K562 (cell line): Measurements from ENCODE around the gene KIAA1958. TPM values are rescaled to one million over a fixed set of nuclear protein-coding genes. Genes with fewer than 3 reads are reported as not detected.
A peak's percentile ranks its signal among the peaks of the same experiment; 100 is the strongest.

Experiments
- C11orf30 ChIP-seq: fragments of 450-650 bp; IDR thresholded peaks from 2 replicates; pipeline ENCODE4 v1.6.1; 2016; ENCODE audit warnings: low read depth, mild to moderate bottlenecking
- E2F3 ChIP-seq: fragments of 250-450 bp; sonication (Bioruptor Pico); IDR thresholded peaks from 2 replicates; pipeline ENCODE4 v1.4.0; 2020; ENCODE audit warnings: mild to moderate bottlenecking
- FOXK2 ChIP-seq, 2 experiments: fragments of 450-650 bp; IDR thresholded peaks in 1 of 2; conservative IDR thresholded peaks in 1 of 2; 2 replicates each; pipeline ENCODE4 v1.6.1; 2016; ENCODE audit warnings: low read depth in 2 of 2, mild to moderate bottlenecking in 1 of 2
- FOXP1 ChIP-seq: sonication (generic); formaldehyde crosslinking; IDR thresholded peaks from 2 replicates; pipeline ENCODE4 v1.8.0; 2022; ENCODE audit warnings: mild to moderate bottlenecking, missing genetic modification reagents
- GTF2F1 ChIP-seq: IDR thresholded peaks from 2 replicates; pipeline ENCODE4 v1.6.1; 2011; ENCODE audit warnings: low read depth, low read length, improper control_type of control experiment
- HIVEP1 ChIP-seq: fragments of 250-450 bp; sonication (Bioruptor Pico); IDR thresholded peaks from 2 replicates; pipeline ENCODE4 v1.4.0; 2020; ENCODE audit warnings: mild to moderate bottlenecking
- HLTF ChIP-seq: fragments of 450-650 bp; IDR thresholded peaks from 2 replicates; pipeline ENCODE4 v1.6.1; 2016
- MTA3 ChIP-seq: fragments of 450-650 bp; formaldehyde crosslinking; IDR thresholded peaks from 2 replicates; pipeline ENCODE4 v1.6.1; 2017; ENCODE audit warnings: mild to moderate bottlenecking, borderline replicate concordance
- PHF8 ChIP-seq: fragments of 200-600 bp; sonication (generic); IDR thresholded peaks from 2 replicates; pipeline ENCODE4 v1.6.1; 2012; ENCODE audit warnings: mixed run types, mild to moderate bottlenecking, inconsistent platforms, low read length, moderate library complexity, borderline replicate concordance
- RB1 ChIP-seq: fragments of 450-650 bp; IDR thresholded peaks from 2 replicates; pipeline ENCODE4 v1.6.1; 2017; ENCODE audit warnings: low read depth, mild to moderate bottlenecking
- SMARCC2 ChIP-seq: fragments of 450-650 bp; IDR thresholded peaks from 2 replicates; pipeline ENCODE4 v1.6.1; 2017; ENCODE audit warnings: antibody characterized with exemption, moderate library complexity, mild to moderate bottlenecking, low read depth
- SNIP1 ChIP-seq: fragments of 450-650 bp; IDR thresholded peaks from 2 replicates; pipeline ENCODE4 v1.7.1; 2017; ENCODE audit warnings: low read depth, mild to moderate bottlenecking
- ZFP30 ChIP-seq: fragments of 250-450 bp; sonication (Bioruptor Pico); IDR thresholded peaks from 2 replicates; pipeline ENCODE4 v1.8.0; 2022; ENCODE audit warnings: moderate library complexity, mild to moderate bottlenecking, inconsistent platforms, borderline replicate concordance
- ZNF124 ChIP-seq: sonication (generic); formaldehyde crosslinking; IDR thresholded peaks from 2 replicates; pipeline ENCODE4 v1.8.1; 2022; ENCODE audit warnings: missing genetic modification reagents
- ZNF133 ChIP-seq: fragments of 250-450 bp; sonication (Bioruptor Pico); IDR thresholded peaks from 2 replicates; pipeline ENCODE4 v1.4.0; 2020; ENCODE audit warnings: mild to moderate bottlenecking
- ZNF184 ChIP-seq: sonication (generic); formaldehyde crosslinking; IDR thresholded peaks from 2 replicates; pipeline ENCODE4 v1.5.0; 2020; ENCODE audit warnings: missing genetic modification reagents
- ZNF263 ChIP-seq: sonication (generic); formaldehyde crosslinking; IDR thresholded peaks from 2 replicates; pipeline ENCODE4 v1.8.0; 2022; ENCODE audit warnings: mild to moderate bottlenecking, missing genetic modification reagents, borderline replicate concordance
- ZNF324 ChIP-seq: fragments of 250-450 bp; sonication (Bioruptor Pico); IDR thresholded peaks from 2 replicates; pipeline ENCODE4 v1.4.0; 2020; ENCODE audit warnings: mild to moderate bottlenecking
- ZNF655 ChIP-seq: fragments of 250-450 bp; sonication (Bioruptor Pico); IDR thresholded peaks from 2 replicates; pipeline ENCODE4 v1.5.0; 2021
- ZNF699 ChIP-seq: fragments of 250-450 bp; sonication (Bioruptor Pico); IDR thresholded peaks from 2 replicates; pipeline ENCODE4 v1.8.0; 2021; ENCODE audit warnings: mild to moderate bottlenecking, moderate library complexity; ENCODE audit not compliant: insufficient replicate concordance
- polyA plus RNA-seq, 8 experiments: library from polyadenylated mRNA; depleted of rRNA in 4 of 8; stranded (reverse) in 5 of 8; unstranded in 3 of 8; fragments of >200 nt; fragmentation: Nextera tagmentation in 2 of 8; fragmentation: Illumina TruSeq in 1 of 8; extraction: Ambion mirVana in 2 of 8; extraction: Trizol in 1 of 8; gene quantifications; 2 replicates each; pipeline versions ENCODE4 v1.2.1 to v1.2.3, GENCODE V29; 2011 to 2014; ENCODE audit warnings: inconsistent platforms in 1 of 8, missing spikeins in 1 of 8
- total RNA-seq, 7 experiments: library from RNA; depleted of rRNA in 6 of 7; stranded (reverse); fragments of >200 nt in 6 of 7; fragmentation: Illumina TruSeq in 2 of 7; extraction: Trizol in 2 of 7; gene quantifications; 2 replicates each; pipeline versions ENCODE4 v1.2.1 to v1.2.3, GENCODE V29; 2011 to 2021; ENCODE audit warnings: low replicate concordance in 1 of 7
- TF ChIP-seq, protein P1 (sequence below): sonication (generic); formaldehyde crosslinking; IDR thresholded peaks from 2 replicates; pipeline ENCODE4 v1.8.0; 2023; ENCODE audit warnings: mild to moderate bottlenecking, missing genetic modification reagents

The KIAA1958 gene
- total and polyA plus RNA-seq, 9 of the 15 experiments (the other 6 are each of a cell fraction or from before 2014, with no cell fraction given) = 1.1 to 16.0 (median 10.1) TPM

DNA sequence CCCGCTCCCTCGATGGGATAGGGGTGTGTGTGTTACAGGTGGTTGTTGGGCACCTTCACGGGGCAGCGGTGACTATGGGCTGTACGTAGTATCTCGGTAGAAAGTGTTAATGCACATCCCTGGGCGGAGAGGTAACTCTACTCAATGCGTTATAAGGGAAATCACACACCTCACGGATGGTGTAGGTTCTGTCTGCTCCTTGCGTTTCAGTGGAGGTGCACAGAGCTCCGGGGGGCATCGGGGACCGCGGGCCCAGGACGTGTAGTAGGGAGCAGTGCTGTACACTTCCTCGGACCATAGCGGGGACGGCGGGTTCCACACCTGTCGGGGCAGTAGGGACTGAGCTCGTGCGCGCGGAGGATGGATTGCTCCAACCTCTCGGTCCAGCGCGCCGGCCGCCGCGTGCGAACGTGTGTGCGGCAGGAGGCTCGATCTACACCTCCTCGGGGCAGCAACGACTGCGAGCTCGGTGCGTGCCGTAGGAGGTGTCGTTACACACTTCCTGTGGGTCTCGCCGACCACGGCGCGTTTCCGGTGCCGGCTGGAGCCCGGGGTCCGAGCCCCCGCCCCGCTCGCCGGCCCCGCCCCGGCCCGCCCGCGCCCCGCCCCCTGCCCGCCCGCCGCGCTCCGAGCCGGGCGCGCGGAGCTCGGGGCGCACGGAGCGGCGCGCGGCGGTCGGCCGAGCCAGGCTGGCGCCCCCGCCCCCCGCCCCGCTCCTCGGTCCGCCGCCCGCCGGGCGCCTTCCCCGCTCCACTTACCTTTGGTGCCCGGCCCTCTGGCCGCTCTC lies at the start of gene KIAA1958 (continued):
- TF ChIP-seq ZNF655 (CRISPR knock-in tag) (no peak), FOXK2 (conservative IDR thresholded peaks at IDR 0.05 in 1 of 2, IDR thresholded peaks at IDR 0.05 in 1 of 2; ENCODE audit: low read depth in 2 of 2) (peak in 1 of 2 experiments; percentile 42; a peak in 1 of 4 replicates), FOXP1 (peak; percentile 99), E2F3 (CRISPR knock-in tag) (peak; percentile 78; the same call in 1 of the 2 replicates), SMARCC2 (peak; percentile 67; the same call in 1 of the 2 replicates), HLTF (peak; percentile 64; the same call in 1 of the 2 replicates), ZFP30 (CRISPR knock-in tag) (no peak), ZNF184 (CRISPR knock-in tag) (no peak), PHF8 (peak; percentile 98), ZNF699 (CRISPR knock-in tag) (no peak), RB1 (peak; percentile 79), HIVEP1 (CRISPR knock-in tag) (no peak), C11orf30 (0 out of 2 replicates have a peak, but pooled peaks have one; percentile 10), ZNF263 (CRISPR knock-in tag) (peak; percentile 84), ZNF124 (CRISPR knock-in tag) (peak; percentile 92; the same call in 1 of the 2 replicates), ZNF133 (peak; percentile 14; the same call in 1 of the 2 replicates), ZNF324 (peak; percentile 59; the same call in 1 of the 2 replicates), MTA3 (peak; percentile 88; the same call in 1 of the 2 replicates), SNIP1 (no peak), GTF2F1 (0 out of 2 replicates have a peak, but pooled peaks have one; percentile 47)
- TF ChIP-seq, protein P1, sequence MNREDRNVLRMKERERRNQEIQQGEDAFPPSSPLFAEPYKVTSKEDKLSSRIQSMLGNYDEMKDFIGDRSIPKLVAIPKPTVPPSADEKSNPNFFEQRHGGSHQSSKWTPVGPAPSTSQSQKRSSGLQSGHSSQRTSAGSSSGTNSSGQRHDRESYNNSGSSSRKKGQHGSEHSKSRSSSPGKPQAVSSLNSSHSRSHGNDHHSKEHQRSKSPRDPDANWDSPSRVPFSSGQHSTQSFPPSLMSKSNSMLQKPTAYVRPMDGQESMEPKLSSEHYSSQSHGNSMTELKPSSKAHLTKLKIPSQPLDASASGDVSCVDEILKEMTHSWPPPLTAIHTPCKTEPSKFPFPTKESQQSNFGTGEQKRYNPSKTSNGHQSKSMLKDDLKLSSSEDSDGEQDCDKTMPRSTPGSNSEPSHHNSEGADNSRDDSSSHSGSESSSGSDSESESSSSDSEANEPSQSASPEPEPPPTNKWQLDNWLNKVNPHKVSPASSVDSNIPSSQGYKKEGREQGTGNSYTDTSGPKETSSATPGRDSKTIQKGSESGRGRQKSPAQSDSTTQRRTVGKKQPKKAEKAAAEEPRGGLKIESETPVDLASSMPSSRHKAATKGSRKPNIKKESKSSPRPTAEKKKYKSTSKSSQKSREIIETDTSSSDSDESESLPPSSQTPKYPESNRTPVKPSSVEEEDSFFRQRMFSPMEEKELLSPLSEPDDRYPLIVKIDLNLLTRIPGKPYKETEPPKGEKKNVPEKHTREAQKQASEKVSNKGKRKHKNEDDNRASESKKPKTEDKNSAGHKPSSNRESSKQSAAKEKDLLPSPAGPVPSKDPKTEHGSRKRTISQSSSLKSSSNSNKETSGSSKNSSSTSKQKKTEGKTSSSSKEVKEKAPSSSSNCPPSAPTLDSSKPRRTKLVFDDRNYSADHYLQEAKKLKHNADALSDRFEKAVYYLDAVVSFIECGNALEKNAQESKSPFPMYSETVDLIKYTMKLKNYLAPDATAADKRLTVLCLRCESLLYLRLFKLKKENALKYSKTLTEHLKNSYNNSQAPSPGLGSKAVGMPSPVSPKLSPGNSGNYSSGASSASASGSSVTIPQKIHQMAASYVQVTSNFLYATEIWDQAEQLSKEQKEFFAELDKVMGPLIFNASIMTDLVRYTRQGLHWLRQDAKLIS = peak; percentile 68; the same call in 1 of the 2 replicates
